A549 (cell line): ENCODE measurements around the gene FUOM.

Source experiments
- CTCF ChIP-seq: fragments of >200 bp; sonication (Bioruptor Twin); formaldehyde crosslinking; IDR thresholded peaks from 3 replicates; pipeline ENCODE4 v1.5.1; 2016
- EP300 ChIP-seq, 2 experiments: fragments of >200 bp; sonication (Bioruptor Twin); formaldehyde crosslinking; IDR thresholded peaks; 2 replicates in 1 of 2; 3 replicates in 1 of 2; pipeline ENCODE4 v1.6.1; 2016 to 2017
- MAX ChIP-seq: IDR thresholded peaks from 2 replicates; pipeline ENCODE4 v1.6.1; 2012
- MAZ ChIP-seq: fragments of 150-350 bp; IDR thresholded peaks from 2 replicates; pipeline ENCODE4 v1.6.1; 2014; ENCODE audit warnings: antibody characterized with exemption, low read depth, low read length, borderline replicate concordance

GRCh38 chr10:133324198-133324792 is 33.5 kb downstream of the FUOM start:
- no peak for TF ChIP-seq EP300 (IDR thresholded peaks at IDR 0.05)
- TF ChIP-seq CTCF = no peak
- no peak for TF ChIP-seq MAZ
- no peak for TF ChIP-seq MAX
